Cardiac fibroblast (primary cell): ENCODE results near the gene STOM.

Source experiments
- DNase-seq, 2 donors: peaks; one replicate each; pipeline versions ENCODE4 v3.0.0 to v3.0.0-alpha.2; 2010; ENCODE audit warnings: low read depth in 2 of 2
- H3K4me3 ChIP-seq, 2 donors: replicated peaks in 1 of 2; 1 replicate in 1 of 2; 2 replicates in 1 of 2; pipeline ENCODE4 v1.5.1; 2011; ENCODE audit warnings: low read depth in 2 of 2, low read length in 2 of 2, mild to moderate bottlenecking in 2 of 2, moderate library complexity in 1 of 2
- CTCF ChIP-seq: IDR thresholded peaks from one replicate; pipeline ENCODE4 v1.5.1; 2011; ENCODE audit warnings: low read depth, mild to moderate bottlenecking, low read length, inconsistent platforms

The STOM gene

GRCh38 chr9:121358751-121359150 is 11.3 kb downstream of the STOM start:
- H3K4me3 ChIP-seq, result no peak overlapping the region
- TF ChIP-seq CTCF, result no peak
- no peak for DNase-seq

DNA sequence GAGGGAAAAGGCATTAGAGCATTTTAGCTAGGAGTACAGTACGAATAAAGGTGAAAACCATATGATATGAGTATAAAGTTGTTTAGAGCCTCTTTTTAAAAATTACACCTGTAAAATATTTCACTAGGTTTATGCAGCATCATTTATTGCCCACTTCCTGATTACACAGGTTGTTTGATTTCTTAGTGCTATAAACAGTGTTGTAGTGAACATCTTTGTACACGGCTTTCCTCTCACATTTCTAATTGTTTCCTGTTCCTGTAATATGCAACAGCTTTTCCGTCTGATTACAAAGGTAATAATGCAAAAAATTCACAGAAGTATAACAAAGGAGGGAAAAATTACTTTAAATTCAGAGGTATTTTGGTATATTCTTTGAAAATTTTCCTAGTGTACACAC is 13.0 kb downstream of the STOM start:
- no peak for DNase-seq
- no peak overlapping the region for H3K4me3 ChIP-seq
- no peak for TF ChIP-seq CTCF

DNA sequence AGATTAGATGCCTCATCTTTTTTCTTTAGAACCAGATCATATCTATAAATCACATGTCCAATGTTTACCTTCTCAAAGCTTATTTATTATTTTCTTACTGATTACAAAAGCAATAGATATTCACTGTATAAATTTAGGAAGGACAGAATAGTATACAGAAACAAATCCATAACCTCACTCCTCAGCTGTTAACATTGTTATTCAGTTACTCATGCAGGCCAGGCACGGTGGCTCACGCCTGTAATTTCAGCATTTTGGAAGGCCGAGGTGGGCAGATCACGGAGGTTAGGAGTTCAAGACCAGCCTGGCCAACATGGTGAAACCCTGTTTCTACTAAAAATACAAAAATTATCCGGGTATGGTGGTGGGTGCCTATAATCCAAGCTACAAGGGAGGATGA is 15.3 kb downstream of the STOM start:
- no peak overlapping the region for H3K4me3 ChIP-seq
- peak in 1 of 2 donors; percentile 33 for DNase-seq
- no peak for TF ChIP-seq CTCF

- no peak overlapping the region for H3K4me3 ChIP-seq
- DNase-seq, result peak in 1 of 2 donors; percentile 88
- TF ChIP-seq CTCF, result no peak
Measured at GRCh38 chr9:121354141-121354540, 15.9 kb downstream of the STOM start.

- no peak overlapping the region for H3K4me3 ChIP-seq
- no peak for DNase-seq
- no peak for TF ChIP-seq CTCF
Measured at GRCh38 chr9:121353241-121354061, 16.6 kb downstream of the STOM start.

DNA sequence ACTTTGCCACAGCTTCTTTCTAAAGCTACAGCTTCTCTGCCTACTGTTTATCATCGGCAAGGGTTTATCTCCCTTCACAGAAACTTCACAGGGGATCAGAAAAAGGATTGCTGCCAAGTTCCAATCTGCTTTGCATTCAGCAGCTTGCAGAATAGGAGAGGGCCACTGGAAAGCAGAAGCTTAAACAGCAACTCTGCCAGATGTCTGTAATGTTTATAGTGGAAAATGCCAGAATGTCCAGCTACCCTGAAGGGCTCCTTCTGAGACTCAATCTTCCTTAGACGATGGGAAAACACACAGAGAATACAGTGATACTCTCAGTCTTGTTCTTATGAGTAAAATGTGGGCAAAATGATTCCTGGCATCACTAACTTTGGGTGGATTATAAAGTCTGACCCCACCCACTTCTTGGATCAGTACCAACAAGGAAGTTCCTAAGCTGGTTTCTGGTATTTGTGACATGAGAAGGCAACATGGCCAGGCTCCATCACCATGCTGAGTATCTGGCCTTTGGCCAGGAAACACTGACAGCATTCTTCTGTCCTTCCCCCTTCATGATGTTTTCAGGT is 19.0 kb downstream of the STOM start:
- H3K4me3 ChIP-seq, result no peak overlapping the region
- DNase-seq, result peak; percentile 96 to 97
- TF ChIP-seq CTCF, result no peak
